COLO668 (cell line): ENCODE data around the gene IP6K1.
"Not testable (repeated sequence)": the region's sequence is repeated elsewhere in the genome, so short reads cannot be mapped to it uniquely, and the experiment has no call there.

Experiments
- DNase-seq: peaks from one replicate; lab custom pipeline; 2025; ENCODE audit not compliant: unreplicated experiment; lab: John Stamatoyannopoulos, UW

IP6K1 gene

GRCh38 chr3:49713336-49714105, 72.8 kb downstream of the IP6K1 start:
- no peak for DNase-seq

DNA sequence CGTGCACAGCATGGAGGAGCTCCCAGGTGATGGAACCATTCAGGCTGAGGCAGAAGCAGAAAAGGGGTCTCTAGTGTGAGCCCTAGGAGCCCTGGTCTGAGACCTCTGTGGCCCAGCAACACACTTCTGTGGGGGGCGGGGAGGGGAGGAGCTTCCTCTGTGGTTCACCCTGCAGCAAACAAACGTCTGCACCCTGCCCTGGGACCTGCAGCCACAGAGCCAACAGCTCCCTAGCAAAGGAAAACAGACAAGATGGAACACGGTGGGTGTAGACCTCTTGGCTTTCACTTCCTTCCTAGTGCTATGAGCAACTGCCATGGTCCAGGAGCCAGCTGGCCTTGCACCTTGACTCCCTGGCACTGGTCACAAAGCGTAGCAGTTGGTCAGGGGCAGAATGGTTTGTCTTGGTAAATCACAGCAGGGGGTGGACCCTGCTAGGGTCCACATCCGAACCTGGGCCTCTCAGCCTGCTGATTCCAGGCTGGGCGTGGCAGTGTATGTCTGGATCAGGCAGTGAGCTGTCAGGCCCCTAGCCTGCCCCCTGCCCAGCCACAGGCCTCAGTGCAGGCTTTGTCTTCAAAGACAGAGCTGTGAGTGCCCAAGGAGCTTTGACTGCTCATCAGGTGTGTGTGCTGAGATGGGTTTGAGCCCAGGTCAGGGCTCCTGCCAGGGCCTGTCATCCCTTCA, 73.6 kb downstream of the IP6K1 start:
- DNase-seq: no peak

DNA sequence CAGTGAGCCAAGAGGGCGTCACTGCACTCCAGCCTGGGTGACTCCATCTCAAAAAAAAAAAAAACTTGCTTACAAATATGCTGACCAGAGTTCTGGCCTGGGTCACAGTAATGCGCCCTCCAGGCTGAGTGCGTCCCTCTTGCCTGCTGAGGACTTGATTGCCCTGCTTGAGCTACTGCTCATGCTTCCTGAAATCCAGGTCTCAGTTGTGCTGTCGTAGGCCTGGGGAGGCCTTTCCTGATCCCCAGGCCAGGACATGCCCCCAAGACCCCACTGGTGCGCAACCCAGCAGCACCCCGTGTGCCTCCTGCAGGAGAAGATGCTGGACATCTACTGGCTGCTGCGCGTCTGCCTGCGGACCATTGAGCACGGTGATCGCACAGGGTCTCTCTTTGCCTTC, 74.2 kb downstream of the IP6K1 start:
- no peak for DNase-seq

GRCh38 chr3:49711489-49711888, 74.9 kb downstream of the IP6K1 start:
- no peak for DNase-seq

- DNase-seq: no peak
Measured at GRCh38 chr3:49709852-49710251, 76.5 kb downstream of the IP6K1 start.

- DNase-seq: no peak
Measured at GRCh38 chr3:49707113-49707480, 79.2 kb downstream of the IP6K1 start.

GRCh38 chr3:49706456-49707112, 79.8 kb downstream of the IP6K1 start:
- DNase-seq: no peak

- DNase-seq: no peak
Measured at GRCh38 chr3:49705390-49705960, 80.9 kb downstream of the IP6K1 start.

- no peak for DNase-seq
Measured at GRCh38 chr3:49704629-49705028, 81.7 kb downstream of the IP6K1 start.

GRCh38 chr3:49703956-49704355, 82.4 kb downstream of the IP6K1 start:
- no peak for DNase-seq

DNA sequence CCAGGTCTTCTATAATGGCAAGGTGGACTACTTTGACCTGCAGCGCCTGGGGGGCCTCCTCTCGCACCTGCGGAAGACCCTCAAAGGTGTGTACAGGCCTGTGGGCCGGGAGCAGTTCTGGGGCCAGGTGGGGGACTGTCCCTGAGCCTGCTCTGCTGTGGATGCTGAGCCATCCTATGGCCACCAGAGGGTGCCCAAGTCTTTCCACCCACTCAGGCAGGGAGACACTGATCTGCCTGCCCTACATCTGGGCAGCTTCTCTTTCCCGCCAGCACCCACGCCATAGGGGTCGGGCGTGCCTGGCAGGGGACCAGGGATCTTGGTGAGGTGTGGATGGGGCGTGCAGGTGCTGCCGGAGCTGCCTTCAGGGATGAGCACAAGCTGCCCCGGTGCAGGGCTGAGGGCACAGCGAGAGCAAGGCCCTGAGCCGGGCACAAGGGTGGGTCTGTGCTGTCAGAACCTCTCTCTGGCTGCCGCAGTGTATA, 82.9 kb downstream of the IP6K1 start:
- peak; percentile 48 for DNase-seq

DNA sequence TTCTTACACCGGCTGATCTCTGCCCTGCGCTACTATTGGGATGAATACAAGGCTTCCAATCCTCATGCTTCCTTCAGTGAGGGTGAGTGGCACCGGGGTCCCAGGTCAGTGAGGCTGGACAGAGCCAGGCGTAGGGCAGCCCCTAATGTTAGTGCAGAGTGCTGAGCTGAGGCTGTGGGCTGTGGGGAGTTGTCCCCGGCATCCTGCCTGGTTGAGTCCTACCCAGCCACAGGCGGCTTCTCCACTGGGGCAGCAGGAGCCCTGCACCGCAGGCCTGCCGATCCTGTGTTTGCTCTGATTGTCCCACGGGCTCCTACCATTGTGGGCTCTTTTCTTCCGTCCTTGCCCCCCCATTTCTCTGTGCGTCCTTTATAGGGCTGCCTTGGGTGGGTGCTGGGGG, 83.7 kb downstream of the IP6K1 start:
- DNase-seq: no peak

- peak; percentile 2 for DNase-seq
Measured at GRCh38 chr3:49701388-49702077, 84.8 kb downstream of the IP6K1 start.

DNA sequence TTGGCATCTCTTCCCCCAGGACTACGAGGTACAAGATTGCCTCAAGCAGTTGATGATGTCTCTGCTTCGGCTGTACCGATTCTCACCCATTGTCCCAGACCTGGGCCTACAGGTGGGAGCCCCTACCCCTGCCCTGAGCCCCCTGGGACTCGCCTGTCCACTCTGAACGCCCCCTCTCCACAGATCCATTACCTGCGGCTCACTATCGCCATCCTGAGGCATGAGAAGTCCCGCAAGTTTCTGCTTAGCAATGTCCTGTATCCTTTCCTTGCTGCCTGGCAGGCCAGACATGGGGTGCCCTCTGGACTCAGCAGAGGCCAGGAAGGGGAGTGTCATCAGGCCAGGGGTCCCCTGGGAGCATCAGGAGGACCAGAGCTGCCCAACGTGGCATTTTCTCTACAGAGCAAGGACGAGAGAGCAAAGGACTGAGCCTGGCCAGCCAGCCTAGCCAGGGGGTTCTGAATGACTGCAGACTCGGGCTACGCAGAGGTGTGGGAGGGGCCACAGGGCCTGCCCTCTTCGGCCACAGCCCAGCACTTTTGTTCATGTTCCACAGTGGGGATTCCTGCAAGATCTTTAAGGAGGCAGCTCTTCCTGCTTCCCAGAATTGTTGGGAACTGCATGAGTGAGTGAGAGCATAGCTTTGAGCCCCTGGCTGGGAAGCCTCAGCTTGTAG, 85.8 kb downstream of the IP6K1 start:
- DNase-seq: no peak

DNA sequence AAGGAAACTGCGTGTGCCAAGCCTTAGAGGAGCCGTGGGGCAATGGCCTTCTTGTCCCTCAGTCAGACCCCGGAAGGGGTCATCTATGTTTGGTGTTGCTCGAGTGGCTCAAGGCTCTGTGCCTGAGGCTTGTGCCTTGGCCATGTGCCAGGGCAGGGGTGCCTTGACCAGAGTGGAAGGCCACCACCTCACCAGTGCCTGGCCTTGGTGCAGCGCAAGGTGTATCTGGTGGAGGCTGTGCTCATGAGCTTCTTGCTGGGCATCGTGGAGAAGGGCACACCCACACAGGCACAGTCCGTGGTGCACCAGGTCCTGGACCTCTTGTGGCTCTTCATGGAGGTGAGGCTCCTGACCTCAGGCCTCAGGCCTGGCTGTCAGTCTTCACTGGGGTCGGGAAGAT, 86.3 kb downstream of the IP6K1 start:
- no peak for DNase-seq

GRCh38 chr3:49699281-49699979, 86.9 kb downstream of the IP6K1 start:
- DNase-seq: no peak

DNA sequence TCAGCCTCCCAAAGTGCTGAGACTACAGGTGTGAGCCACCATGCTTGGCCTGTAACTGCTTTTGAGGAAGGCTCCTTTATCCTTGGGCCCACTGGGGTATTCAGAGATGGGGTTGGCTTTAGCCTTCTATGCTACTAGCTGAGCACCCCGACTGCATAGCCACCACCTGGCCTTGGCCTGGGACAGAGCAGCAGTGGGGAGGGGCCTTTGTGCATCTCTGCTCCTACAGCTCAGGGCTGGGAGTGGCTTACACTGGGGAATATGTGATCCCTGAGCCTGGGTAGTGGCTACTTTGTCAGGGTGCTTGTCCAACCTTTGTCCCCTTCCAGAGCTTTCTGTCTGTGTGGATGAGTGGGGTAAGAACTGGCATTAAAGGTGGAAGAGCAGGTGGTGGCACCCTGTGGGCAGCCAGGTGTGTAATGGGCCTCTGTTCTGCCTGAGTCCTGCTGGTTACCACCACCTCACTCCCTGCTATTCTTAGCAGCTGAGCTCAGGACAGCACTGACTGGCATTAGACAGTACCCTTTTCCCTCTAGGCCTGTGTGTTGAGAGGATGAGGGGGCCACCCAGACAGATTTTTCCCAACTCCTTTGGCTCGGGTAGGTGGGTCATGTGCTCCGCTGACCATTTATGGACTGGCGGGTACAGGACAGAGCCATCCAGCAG, 90.9 kb downstream of the IP6K1 start:
- not testable (repeated sequence) for DNase-seq

DNA sequence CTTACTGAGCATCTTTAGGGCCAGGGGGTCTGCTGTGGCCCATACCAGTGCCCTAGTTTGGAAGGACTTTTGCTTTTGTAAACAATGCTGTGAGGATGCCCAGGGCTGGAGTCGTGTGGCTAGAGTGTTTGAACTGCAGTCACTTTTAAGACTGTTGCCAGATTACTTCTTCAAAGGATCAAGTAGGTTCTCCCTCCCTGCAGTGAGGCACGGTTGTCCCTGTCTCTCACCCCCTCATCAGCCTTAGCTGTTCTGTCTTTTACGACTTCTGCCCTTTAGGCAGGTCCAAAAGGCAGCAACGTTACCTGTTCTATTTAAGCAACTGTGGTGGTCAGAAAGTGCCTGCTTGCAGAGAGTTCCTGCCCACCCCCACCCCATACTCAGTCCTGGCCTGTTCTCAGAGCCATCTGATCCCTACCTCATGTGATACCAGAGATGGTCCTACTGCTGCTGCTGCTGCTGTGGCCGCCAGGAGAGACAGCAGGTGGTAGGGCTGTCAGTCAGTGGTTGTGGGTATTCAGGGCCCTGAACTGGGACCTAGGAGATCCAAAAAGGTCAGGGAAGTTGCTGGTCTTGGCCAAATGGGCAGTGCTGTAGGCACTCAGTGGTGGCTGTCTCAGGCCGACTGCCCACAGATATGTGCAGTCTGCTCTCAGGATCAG, 91.8 kb downstream of the IP6K1 start:
- DNase-seq: not testable (repeated sequence)

GRCh38 chr3:49691481-49691880, 94.9 kb downstream of the IP6K1 start:
- not testable (repeated sequence) for DNase-seq
